DOHH2 (cell line): Measurements from ENCODE around the gene CFAP43.

Experiments used
- CTCF ChIP-seq: fragments of 200-600 bp; sonication (generic); IDR thresholded peaks from one replicate; pipeline ENCODE4 v1.5.1; 2014; ENCODE audit warnings: antibody characterized with exemption, mild to moderate bottlenecking, low read depth, low read length; ENCODE audit not compliant: poor library complexity, severe bottlenecking
- EZH2phosphoT487 ChIP-seq: fragments of 200-600 bp; sonication (generic); IDR thresholded peaks from 2 replicates; pipeline ENCODE4 v1.6.1; 2017; ENCODE audit warnings: borderline replicate concordance, mild to moderate bottlenecking, antibody characterized with exemption, low read length, moderate library complexity, mixed read lengths

- TF ChIP-seq CTCF (no peak), EZH2phosphoT487 (no peak)
These were observed 102.1 kb downstream of the CFAP43 start for GRCh38 chr10:104130041-104130440.
